BJ (cell line): ENCODE data around the gene C16orf92. TPM values are rescaled to one million over a fixed set of nuclear protein-coding genes. Genes with fewer than 3 reads are reported as not detected.

Experiments
- CTCF ChIA-PET: fragments of 350-600 bp; formaldehyde crosslinking; extraction: SDS; loops from one replicate; lab custom pipeline; 2021; ENCODE audit warnings: antibody characterized with exemption, inconsistent platforms; lab: Yijun Ruan, JAX
- POLR2A ChIA-PET: fragments of 300-600 bp; sonication (Branson Sonifier 250); formaldehyde crosslinking; extraction: SDS; loops from one replicate; lab custom pipeline; 2021; ENCODE audit warnings: antibody characterized with exemption; lab: Charles Lee
- DNase-seq: peaks from one replicate; pipeline ENCODE4 v3.0.0-alpha.2; 2011; ENCODE audit warnings: low read depth
- H3K27me3 ChIP-seq: 2 replicates; pipeline ENCODE4 v1.6.0; 2011; ENCODE audit warnings: low read length; ENCODE audit not compliant: control insufficient read depth, insufficient read depth
- H3K36me3 ChIP-seq: 2 replicates; pipeline ENCODE4 v1.5.1; 2011; ENCODE audit warnings: low read length; ENCODE audit not compliant: control insufficient read depth, insufficient read depth
- H3K4me3 ChIP-seq: 2 replicates; pipeline ENCODE4 v1.5.1; 2011; ENCODE audit warnings: low read depth, mild to moderate bottlenecking, control low read depth, low read length
- polyA plus RNA-seq: library from polyadenylated mRNA; depleted of rRNA; stranded (reverse); fragments of >200 nt; gene quantifications from 2 replicates; pipeline ENCODE4 v1.2.3, GENCODE V29; 2011
- TF ChIP-seq, protein P1 (sequence below): IDR thresholded peaks from 2 replicates; pipeline ENCODE4 v1.5.1; 2011; ENCODE audit warnings: low read depth, mild to moderate bottlenecking, control low read depth, inconsistent platforms, low read length, moderate library complexity; ENCODE audit not compliant: insufficient read depth

Gene C16orf92
- polyA plus RNA-seq, 1 experiment, result not detected

DNA sequence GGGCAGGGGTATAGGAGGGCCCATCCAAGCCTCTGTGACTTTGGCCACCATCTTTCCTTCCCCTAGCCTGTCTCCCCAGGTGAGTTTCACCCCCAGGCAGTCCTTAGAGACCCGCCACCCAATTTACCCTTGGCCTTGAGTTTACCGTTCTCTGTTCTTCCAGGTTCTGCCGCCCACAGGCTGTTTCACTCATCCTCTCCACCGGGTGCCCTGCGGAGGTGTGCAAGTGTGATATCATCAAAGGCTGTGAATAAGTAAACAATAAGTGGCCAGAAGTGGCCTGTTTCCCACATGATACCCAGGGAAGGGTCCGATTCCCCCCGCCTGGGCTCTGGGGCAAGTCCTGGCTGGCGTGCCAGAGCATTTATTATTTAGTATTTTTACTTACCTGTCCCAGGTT, 23.2 kb downstream of the C16orf92 start:
- TF ChIP-seq, protein P1, sequence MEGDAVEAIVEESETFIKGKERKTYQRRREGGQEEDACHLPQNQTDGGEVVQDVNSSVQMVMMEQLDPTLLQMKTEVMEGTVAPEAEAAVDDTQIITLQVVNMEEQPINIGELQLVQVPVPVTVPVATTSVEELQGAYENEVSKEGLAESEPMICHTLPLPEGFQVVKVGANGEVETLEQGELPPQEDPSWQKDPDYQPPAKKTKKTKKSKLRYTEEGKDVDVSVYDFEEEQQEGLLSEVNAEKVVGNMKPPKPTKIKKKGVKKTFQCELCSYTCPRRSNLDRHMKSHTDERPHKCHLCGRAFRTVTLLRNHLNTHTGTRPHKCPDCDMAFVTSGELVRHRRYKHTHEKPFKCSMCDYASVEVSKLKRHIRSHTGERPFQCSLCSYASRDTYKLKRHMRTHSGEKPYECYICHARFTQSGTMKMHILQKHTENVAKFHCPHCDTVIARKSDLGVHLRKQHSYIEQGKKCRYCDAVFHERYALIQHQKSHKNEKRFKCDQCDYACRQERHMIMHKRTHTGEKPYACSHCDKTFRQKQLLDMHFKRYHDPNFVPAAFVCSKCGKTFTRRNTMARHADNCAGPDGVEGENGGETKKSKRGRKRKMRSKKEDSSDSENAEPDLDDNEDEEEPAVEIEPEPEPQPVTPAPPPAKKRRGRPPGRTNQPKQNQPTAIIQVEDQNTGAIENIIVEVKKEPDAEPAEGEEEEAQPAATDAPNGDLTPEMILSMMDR, result no peak
- CTCF ChIA-PET, result interaction anchor here (1.2 to 2.3 kb wide), 2 partner anchors 9 to 14 kb away, joined by 4 to 10 read pairs; partner anchors contain the start of gene TLCD3B

DNA sequence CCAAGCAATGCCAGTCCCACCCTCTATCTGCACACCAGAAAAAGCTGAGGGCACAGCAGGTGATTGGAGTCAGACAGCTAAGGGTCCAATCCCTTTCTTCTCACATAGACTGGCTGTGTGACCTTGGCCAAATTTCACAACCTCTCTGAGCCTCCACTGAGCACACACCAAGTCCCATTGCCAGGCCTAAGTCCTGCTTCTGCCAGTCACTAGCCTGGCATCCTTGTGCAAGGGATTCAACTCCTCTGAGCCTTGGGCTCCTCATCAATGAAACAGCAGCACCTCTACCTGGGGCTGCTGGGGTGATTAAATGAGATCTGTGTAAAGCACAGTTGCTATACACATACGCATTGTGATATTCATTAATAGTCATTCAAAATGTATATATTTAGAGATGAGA, 23.6 kb downstream of the C16orf92 start:
- DNase-seq, result no peak
- TF ChIP-seq, protein P1, result no peak
- POLR2A ChIA-PET, result interaction anchor here (0.6 kb wide), 1 partner anchor 24 kb away, joined by 12 read pairs; no protein-coding TSS in a partner anchor
- Histone ChIP-seq H3K4me3 (no peak overlapping the region), H3K36me3 (no peaks in the 10 kb centered on the region), H3K27me3 (no peaks in the 10 kb centered on the region)
- CTCF ChIA-PET, result interaction anchor here (1.1 to 2.3 kb wide), 3 partner anchors 8 to 45 kb away, joined by 4 to 10 read pairs (median 4); partner anchors contain the start of genes TBX6 and TLCD3B

More for the DNA sequence above, 23.2 kb downstream of the C16orf92 start:
- H3K27me3 ChIP-seq, result no peaks in the 10 kb centered on the region
- no peak overlapping the region for H3K4me3 ChIP-seq
- POLR2A ChIA-PET, result no interaction called here
- no peak for DNase-seq
- no peaks in the 10 kb centered on the region for H3K36me3 ChIP-seq

DNA sequence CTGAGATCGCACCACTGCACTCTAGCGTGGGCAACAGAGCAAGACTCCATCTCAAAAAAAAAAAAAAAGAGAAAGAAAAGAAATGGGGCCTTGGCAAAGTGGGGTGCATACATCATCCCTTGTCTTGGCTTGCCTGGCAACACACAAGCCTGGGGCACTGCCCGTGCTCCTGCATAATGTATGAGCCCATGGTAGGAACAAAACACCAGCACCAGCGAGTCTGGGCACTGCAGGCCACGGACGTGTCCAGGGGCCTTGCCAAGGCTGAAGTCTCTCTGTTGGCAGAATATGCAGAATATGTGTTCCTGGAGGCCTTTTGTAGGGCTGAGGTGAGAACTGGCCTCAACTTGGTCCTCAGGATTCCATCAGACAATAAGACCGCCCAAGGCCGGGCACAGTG, 26.9 kb downstream of the C16orf92 start:
- TF ChIP-seq, protein P1, result no peak
- H3K36me3 ChIP-seq, result no peaks in the 10 kb centered on the region
- no peaks in the 10 kb centered on the region for H3K27me3 ChIP-seq
- H3K4me3 ChIP-seq, result no peak overlapping the region
- CTCF ChIA-PET, result interaction anchor here (1.1 to 5.9 kb wide), 2 partner anchors 18 to 27 kb away, joined by 3 to 29 read pairs; partner anchors contain the start of gene TLCD3B
- no peak for DNase-seq
- POLR2A ChIA-PET, result no interaction called here

DNA sequence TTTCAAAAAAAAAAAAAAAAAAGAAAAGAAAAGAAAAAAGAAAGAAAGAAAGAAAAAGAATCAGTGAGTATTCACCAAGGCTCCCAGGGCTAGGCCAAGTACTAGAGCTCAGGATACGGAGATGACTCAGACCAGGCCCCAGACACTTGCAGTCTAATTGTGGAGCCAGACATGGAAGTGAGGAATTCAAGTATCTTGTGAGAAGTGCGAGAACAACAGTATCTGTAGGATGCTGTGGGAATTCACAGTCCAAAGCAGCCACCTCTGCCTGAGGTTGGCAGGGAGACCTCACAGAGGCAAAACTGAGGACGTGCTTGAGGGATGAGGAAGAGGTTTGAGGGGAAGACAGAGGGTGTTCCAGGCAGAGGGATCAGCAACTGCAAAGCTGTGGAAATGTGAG, 28.5 kb downstream of the C16orf92 start:
- no peak for DNase-seq
- POLR2A ChIA-PET, result no interaction called here
- no peaks in the 10 kb centered on the region for H3K36me3 ChIP-seq
- H3K4me3 ChIP-seq, result no peak overlapping the region
- TF ChIP-seq, protein P1, result no peak
- H3K27me3 ChIP-seq, result no peaks in the 10 kb centered on the region
- CTCF ChIA-PET, result interaction anchor here (0.8 to 5.9 kb wide), 3 partner anchors 9 to 351 kb away, joined by 3 to 29 read pairs (median 20); partner anchors contain the start of gene TLCD3B

DNA sequence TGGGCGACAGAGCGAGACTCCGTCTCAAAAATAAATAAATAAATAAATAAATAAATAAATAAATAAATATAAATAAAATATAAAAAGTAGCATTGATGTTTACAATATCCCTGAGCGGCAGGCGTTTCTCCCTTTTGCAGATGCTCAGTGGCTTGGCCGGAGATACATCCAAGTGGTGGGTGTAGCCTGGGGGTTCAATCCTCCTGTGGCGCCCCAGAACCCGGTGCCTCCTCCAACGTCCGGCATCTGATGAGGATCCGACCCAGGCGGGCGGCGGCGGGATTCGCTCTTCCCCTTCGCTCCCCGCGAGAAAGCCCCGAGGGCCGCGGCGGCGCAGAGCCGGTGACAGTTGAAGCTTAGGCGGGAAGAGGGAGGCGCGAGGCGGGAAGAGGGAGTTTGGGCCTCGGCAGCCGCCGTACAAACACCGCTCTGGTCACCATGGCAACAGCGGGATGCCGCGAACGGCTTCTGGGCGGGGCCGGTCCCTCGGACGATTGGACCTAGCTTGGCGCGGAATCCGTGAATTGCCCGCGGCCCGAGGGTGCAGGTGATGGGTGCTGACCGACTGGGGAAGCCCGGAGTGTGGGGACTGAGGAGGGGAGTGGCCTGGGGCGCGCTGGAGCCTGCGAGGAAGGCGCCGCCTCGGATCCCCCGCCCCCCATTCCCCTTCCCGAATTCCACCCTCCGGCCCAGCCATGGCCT, 29.8 kb downstream of the C16orf92 start:
- no peak for DNase-seq
- H3K27me3 ChIP-seq, result no peaks in the 10 kb centered on the region
- ChIA-PET CTCF (interaction anchor here (0.7 to 5.9 kb wide), 4 partner anchors 8 to 39 kb away, joined by 3 to 29 read pairs (median 12); partner anchors contain the start of genes TBX6 and TLCD3B), POLR2A (interaction anchor here (0.5 to 1.5 kb wide), 2 partner anchors 13 to 43 kb away, joined by 3 to 11 read pairs; partner anchors contain the start of genes ALDOA and YPEL3)
- H3K36me3 ChIP-seq, result peaks cover 1% of the 10 kb centered on the region; the same call in 1 of the 2 replicates
- H3K4me3 ChIP-seq, result peak overlapping the region; percentile 89
- TF ChIP-seq, protein P1, result no peak
